ENCODE data around the gene OR6C2. TPM values are rescaled to one million over a fixed set of nuclear protein-coding genes. Genes with fewer than 3 reads are reported as not detected.

The OR6C2 gene
- not detected in 2 replicates for total RNA-seq

GRCh38 chr12:55443776-55444175 lies at the start of gene OR6C2:
Gene OR6C2, plus strand, starts transcription at chr12:55444076. Its CDS starts 8,138 bp downstream, at chr12:55452214.

GRCh38 chr12:55400229-55400628 lies 43.6 kb upstream of the OR6C2 start, which contains the start of gene OR6C65:
Gene OR6C65, plus strand, starts transcription at chr12:55400529. Its CDS starts 0 bp downstream, at chr12:55400529.

GRCh38 chr12:55425954-55426353 lies 17.9 kb upstream of the OR6C2 start, which contains the start of gene OR6C76:
Gene OR6C76, plus strand, starts transcription at chr12:55426254. Its CDS starts 0 bp downstream, at chr12:55426254.

GRCh38 chr12:55470088-55470829 lies 26.4 kb downstream of the OR6C2 start, which contains the start of gene OR6C70:
Gene OR6C70, minus strand, starts transcription at chr12:55470138. Its CDS starts 0 bp downstream, at chr12:55470138.

GRCh38 chr12:55492078-55492477 lies 48.2 kb downstream of the OR6C2 start, which contains the start of gene OR6C68:
Gene OR6C68, plus strand, starts transcription at chr12:55492378. Its CDS starts 0 bp downstream, at chr12:55492378.

Other genes starting within 250 kb of the OR6C2 start
- gene OR10A7, start 223.1 kb upstream of the OR6C2 start, total RNA-seq, result not detected in 2 replicates
- gene OR6C74, start 199.5 kb upstream of the OR6C2 start, total RNA-seq, result not detected in 2 replicates
- gene OR6C6, start 147.5 kb upstream of the OR6C2 start, total RNA-seq, result not detected in 2 replicates
- gene OR6C1, start 129.7 kb upstream of the OR6C2 start, total RNA-seq, result not detected in 2 replicates
- gene OR6C3, start 113.3 kb upstream of the OR6C2 start, total RNA-seq, result not detected in 2 replicates
- gene OR6C75, start 81.1 kb upstream of the OR6C2 start, total RNA-seq, result not detected in 2 replicates
- not detected in 2 replicates for gene OR6C65, start 43.5 kb upstream of the OR6C2 start, total RNA-seq
- gene OR6C76, start 17.8 kb upstream of the OR6C2 start, total RNA-seq, result not detected in 2 replicates
- gene OR6C70, start 26.1 kb downstream of the OR6C2 start, total RNA-seq, result not detected in 2 replicates
- not detected in 2 replicates for gene OR6C68, start 48.3 kb downstream of the OR6C2 start, total RNA-seq
- gene OR6C4, start 105.5 kb downstream of the OR6C2 start, total RNA-seq, result not detected in 2 replicates
- gene OR2AP1, start 128.4 kb downstream of the OR6C2 start, total RNA-seq, result not detected in 2 replicates
- not detected in 2 replicates for gene OR10P1, start 192.8 kb downstream of the OR6C2 start, total RNA-seq